HG03571 (cell line): Measurements from ENCODE around the gene NRL.

Experiments
- ATAC-seq: cut with Tn5 transposase; IDR thresholded peaks from one replicate; pipeline ENCODE4 v1.9.1; 2021; ENCODE audit not compliant: unreplicated experiment

NRL gene

DNA sequence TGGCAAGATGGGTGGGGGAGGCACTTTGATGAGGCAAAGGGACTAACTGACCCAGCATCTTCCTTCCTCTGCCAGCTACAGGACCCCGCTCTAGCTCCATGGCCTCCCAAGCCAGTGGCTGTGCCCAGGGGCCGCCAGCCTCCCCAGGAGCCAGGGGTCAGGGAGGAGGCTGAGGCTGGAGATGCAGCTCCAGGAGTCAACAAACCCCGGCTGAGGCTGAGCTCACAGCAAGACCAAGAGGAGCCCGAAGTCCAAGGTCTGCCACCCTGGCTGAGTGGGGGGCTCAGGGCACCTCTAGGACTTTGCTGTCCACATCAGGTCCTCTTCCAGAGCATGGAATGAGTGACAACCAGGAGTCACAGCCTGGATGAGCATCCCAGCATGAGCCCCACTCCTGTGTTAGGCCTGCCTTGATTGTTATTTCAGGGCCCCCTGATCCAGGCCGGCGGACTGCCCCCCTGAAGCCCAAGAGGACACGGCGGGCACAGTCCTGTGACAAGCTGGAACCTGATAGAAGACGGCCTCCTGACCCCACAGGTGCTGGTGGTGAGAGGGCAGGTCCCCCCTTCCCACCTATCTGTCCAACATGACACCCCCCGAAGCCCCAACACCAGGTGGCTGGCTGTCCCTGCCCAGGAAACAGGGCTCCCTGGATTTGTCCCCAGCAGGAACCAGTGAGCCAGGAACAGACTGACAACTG is 45.9 kb downstream of the NRL start:
- no peak for ATAC-seq

DNA sequence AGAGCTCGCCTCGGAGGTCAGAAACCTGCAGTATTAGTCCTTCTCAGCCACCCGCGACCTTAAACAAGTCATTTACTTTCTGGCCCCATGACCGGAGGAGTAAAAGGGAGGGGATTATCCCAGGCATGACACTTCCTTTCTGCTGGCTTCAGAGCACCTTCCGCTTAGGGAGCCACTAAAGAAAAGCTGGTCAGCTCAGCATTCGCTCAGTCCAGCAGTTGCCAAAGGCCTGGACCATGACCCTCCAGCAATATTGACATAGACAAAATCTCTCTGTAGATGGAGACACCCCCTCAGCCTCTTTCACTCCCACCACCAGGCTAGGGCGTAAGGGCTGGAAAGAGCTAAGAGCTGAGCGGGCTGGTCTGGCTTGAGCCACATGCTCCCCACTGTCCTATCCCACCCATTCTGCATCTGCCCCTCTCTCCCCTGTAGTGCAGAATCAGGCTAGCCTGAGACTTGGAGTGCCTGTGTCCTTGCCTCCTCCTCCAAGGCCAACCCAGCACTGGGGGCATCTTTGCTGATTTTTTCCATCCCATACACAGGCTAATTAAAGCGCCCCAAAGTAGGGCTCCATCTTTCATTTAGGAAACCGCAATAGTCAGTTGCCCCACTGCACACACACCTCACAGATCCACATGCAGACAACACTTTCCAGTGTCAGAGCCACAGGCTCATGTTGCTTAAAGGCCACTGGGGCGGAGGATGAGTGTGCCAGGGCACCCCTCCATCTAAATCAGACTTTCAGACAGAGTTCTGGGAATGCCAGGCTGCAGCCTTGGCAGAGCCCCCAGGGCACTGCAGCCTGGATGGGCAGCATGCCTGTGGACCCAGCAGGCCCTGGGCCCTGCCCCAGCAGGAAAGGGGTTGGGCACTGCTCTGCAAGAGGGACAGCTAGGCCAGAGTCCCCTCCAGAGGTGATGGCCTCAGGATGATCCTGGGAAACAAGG is 47.3 kb downstream of the NRL start:
- no peak for ATAC-seq

DNA sequence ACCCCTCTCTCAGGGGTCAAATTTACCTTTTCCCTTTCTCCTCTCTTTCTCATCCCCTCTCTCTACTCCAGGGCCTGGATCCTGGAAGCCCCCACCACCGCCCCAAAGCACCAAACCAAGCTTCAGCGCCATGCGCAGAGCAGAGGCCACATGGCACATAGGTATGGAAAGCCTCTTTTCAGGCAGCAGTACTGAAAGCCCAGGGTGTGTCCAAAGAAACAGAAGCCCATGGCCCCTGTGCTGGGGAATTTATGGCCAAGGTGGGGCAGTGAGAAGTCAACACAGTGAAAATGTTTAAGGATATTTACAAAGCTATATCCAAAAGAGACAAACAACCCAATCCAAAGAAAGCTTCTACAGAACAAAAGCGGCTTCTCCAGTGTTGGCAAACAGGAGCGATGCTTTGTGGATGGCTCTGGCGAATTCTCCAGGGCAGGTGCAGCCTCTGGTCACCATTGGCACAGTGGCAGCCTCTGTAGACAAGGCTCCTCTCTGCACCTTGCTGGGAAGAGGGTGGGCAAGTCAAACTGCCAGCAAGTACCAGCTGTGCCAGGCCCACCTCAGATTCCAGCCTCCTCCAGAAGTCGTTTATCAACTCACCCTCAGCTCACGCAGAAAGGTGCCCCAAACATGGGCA is 48.1 kb downstream of the NRL start:
- no peak for ATAC-seq

DNA sequence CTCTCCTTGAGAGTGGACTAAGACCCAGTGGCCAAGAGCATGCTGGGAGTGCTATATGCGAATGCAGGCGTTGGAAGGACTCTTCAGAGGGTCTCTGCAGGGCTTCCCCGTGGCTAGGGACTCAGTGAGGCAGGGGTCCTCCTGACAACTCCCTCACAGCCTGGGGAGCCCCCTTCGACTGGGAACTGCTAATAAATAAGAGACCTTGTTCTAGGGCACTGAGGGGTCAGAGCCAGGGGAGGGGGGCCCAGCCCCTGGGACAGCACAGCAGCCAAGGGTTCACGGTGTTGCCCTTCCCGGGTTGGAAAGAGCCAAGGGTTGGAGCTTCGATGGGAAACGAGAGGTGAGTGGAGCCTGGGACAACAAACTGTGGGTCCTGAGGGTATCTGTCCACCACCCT is 49.3 kb downstream of the NRL start:
- ATAC-seq: no peak

DNA sequence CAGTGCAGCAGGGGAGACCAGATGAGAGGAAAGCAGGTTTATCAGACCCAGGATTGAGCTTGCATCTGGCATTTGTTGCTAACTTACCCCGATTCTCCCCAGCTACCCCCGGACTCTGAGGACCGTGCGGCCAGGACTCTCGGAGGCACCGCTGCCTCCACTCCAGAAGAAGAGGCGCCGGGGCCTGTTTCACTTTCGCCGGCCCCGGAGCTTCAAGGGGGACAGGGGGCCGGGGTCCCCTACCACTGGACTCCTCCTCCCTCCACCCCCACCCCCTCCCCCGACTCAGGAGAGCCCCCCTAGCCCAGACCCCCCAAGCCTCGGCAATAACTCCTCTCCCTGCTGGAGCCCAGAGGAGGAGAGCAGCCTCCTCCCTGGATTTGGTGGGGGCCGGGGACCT is 49.9 kb downstream of the NRL start:
- ATAC-seq: no peak

DNA sequence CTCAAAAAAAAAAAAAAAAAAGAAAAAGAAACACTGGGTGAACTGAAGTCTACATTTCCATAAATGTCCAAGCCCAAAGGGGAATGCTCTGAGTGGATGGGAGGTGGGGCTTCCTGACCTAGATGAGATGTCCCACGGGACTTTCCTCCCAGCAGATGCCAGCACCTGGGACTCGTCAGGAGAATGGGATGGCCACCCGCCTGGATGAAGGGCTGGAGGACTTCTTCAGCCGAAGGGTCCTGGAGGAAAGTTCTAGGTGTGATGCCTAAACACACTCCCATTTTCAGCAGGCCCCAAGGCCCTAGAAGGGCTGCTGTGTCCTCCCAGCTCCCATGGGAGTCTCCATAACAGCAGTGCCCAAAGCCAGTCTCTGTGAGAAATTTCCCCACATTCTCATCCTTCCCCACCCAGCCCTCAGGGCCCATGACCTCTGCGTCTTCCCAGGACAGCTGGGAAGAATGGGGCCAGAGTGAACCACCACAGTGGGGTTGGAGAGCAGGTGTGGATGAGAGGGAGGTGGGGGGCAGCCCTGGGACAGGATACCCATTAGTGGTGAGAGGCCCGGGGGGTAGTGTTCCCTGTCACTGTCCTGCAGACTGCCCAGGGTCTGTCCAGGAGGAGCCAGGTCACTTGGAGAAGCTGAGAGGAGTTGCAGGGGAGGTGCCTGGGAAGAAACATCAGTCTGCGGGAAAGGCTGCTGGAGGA is 50.5 kb downstream of the NRL start:
- no peak for ATAC-seq

DNA sequence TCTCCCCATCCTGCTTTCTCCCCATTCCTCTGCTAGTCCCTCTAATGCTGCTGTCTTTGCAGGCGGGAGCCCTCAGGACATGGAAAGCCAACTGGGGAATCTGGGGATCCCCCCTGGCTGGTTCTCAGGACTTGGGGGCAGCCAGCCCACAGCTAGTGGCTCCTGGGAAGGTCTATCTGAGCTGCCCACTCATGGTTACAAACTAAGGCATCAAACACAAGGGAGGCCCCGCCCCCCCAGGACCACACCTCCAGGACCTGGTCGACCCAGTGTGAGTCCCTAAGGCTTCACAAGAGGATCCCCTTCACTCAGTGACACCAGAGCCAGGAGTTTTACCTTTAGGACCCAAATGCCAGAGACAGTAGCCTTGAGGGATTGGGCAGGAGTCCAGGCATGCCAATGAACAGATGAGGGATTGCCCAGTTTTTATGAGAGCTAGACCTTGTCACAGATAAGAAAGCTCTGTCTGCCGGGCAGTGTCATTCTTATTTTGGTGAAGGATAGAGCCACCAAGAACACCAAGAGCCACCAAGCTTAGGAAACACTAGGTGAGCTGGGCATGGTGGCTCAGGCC is 51.4 kb downstream of the NRL start:
- no peak for ATAC-seq

DNA sequence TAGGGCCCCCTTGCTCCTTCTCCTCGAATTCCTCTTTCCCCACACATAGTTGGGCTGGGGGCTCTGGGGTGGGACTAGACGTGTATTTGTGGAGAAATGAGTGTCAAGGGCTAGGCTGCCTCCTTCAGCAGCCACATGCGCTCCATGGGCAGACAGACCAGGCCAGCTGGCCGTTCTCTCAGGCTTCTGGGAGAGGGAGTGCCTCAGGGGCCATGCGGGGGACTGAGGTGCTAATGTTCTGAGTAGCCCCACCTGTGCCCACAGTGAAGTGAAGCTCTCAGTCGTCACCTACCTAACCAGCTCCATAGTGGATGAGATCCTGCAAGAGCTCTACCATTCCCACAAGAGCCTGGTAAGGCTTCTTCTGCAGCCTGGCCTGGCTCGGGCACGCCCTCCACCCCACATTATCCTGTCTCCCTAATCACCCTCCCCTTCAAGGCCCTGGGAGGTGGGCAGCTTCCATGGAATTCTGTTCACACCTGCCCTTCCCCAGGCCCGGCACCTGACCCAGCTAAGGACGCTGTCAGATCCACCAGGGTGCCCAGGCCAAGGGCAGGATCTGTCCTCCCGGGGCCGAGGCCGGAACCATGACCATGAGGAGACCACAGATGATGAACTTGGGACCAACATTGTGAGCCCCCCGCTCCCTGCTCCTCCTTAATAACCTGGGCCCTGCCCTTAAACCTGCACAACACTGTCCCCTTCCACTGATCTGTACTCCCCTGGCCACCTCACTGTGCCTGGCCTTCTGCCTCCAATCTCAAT is 52.4 kb downstream of the NRL start:
- no peak for ATAC-seq

DNA sequence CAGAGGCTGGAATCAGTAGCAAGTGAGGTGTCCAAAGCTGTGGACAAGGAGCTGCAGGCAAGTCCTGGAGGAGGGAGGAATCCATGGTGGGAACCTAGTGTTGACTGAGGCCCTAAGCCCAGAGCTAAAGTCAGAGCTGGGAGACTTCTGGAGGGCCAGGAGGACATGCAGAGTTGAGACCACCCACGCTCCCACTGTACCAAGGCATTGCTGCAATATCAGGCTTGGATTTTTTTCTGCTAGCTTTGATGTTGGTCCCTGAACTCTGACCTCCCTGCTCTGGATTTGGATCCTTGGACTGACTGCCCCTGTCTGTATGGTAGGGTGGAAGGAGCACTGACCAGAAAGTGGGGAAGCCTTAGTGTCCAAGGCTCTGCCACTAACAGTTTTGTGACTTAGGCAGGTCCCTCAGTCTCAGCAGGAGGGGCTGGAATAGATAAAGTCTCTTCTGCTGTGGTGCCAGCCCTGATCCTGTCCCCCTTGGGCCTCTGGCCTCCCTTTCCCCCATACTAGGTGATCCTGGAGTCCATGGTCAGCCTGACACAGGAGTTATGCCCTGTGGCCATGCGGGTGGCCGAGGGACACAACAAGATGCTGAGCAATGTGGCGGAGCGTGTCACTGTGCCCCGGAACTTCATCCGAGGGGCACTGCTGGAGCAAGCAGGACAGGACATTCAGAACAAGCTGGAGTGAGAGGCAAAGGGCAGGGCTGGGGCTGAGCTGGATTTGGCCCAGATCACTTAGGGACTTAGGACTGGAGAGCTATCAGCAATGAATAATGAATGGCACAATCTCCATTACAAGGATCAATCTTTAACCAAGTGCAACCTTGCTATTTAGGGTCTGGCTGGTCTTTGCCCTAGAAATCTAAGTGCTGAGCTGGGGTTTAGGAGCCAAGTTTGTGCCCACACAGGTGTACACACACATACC is 53.5 kb downstream of the NRL start:
- ATAC-seq: no peak

DNA sequence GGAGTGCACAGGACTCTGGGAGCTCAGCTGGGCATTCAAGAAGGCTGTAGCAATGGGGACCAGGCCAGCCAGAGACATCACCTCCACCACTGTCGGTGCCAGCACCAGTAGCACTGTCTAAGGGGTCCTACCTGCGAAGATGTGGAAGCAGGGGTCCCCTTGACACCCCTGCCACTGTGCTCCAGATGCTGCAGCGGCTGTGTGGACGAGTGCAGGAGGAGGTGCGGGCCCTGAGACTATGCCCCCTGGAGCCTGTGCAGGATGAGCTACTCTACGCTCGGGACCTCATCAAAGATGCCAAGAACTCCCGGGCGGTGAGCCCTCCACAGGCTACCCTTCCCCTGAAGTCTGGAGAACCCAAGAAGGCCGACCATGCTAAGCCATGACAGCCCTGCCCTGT is 54.3 kb downstream of the NRL start:
- ATAC-seq: no peak

DNA sequence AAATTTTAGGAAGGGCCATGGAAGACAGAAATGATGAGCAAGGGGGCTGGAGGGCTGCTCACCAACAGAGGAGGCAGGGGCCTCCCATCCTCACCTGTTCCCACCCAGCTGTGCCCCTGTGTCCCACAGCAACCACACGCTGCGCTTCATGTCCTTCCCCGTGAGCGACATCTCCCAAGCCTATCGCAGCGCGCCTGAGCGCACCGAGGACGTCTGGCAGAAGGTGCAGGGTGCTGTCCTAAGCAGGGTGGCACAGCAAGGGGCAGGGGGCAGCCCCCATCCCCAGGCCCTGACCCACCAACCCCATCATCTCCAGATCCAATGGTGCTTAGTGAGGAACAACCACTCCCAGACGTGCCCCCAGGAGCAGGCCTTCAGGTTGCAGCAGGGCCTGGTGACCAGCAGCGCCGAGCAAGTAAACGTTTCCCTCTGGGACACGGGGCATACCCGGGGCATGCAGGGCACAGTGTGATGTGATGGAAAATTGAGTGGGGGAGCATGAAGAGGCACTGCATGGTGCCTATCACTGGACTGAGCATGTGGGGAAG is 54.8 kb downstream of the NRL start:
- ATAC-seq: no peak

DNA sequence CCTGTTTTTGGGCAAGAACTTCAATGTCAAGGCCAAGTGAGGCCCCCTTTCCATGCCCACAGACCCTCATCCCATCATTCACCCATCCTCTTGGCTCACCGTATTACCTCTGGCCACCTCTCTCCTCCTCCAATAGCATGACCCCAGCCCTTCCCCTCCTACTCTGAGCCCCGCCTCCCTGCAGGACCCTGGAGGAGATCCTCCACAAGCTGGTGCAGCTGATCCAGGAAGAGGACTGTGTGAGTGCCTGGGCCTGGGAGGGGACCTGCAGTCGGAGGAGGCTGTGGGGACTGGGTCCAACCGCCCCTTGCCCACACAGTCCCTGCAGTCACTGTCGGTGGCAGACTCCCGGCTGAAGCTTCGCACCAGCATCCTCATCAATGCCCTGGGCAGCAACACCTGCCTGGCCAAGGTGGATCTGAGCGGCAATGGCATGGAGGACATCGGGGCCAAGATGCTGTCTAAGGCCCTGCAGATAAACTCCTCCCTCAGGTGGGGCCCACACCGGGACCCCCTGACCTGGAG is 55.7 kb downstream of the NRL start:
- ATAC-seq: no peak

DNA sequence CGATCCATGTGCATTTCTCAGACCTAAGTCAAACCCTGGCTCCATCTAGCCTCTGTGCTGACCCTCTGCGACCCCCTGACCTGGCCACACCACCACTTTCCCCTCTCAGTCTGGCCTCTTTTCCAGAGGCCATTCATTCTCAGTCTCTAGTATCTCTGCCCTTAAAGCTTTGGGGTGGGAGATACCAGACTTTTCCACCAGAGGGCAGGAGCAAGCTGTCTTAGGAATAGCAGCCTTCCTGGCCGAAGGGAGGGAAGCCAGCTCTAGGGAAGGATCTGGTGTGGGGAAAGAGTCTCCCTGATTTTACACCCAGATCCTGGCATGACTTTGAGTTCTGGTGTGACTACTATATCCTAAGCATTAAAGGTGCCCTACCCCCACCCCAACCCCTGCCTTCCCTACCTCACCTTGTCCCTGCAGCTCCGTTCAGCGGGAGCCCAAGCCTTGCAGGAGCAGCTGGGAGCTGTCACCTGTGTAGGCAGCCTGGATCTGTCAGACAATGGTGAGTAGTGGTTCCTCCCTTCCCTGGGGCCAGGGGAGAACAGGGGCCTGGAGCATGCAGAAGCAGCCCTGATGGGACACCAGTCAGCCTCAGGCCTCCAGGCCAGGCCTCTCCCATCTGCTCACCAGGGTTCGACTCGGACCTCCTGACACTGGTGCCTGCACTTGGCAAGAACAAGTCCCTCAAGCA is 56.3 kb downstream of the NRL start:
- ATAC-seq: no peak

DNA sequence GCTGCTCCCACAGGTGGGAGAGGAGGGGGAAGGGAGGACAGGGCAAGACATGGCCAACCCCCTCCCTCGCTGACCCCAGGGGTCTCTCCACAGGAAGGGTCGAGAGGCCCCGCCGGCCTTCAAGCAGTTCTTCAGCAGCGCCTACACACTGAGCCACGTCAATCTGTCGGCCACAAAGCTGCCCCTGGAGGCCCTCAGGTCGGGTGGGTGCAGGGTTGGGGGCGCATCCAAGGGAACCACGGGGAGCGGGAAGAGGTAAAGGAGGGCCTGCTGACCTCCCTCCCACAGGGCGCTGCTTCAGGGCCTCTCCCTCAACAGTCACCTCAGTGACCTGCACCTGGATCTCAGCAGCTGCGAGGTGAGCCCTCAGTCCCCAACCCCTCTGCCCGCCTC is 56.9 kb downstream of the NRL start:
- ATAC-seq: no peak

DNA sequence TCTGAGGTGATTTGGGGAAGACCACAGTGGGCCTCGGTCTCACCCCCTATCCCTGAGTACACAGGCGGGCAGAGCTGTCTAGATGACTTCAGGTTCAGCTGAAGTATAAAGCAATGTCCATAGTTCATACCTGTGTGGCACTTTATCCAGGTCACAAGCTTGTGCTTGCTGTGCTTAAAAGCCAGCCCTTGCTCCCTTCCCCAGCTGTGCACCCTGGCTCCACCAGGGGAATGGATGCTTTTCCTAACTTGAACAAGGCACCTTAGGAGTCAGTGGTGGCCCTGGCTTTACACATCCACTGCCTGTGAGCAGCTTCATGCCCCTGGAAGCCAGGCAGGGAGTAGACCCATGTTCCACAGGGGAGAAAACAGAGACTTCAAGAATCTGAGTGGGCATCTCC is 57.5 kb downstream of the NRL start:
- ATAC-seq: no peak

DNA sequence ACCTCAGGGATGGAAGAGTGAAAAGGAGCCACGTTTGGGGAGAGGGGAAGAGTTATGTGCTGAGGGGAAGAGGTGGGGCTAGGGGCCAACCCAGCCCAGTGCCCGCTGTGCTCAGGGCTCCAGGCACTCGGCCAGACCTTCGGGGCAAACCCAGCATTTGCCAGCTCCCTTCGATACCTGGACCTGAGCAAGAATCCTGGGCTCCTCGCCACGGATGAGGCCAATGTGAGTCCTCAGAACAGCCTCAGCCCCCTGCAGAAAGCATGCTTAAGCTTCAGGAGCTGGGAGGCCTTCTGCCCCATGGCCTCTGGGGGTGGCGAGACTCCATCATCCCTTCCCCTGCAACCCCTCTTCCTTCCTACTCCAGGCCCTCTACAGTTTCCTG is 58.0 kb downstream of the NRL start:
- ATAC-seq: no peak

DNA sequence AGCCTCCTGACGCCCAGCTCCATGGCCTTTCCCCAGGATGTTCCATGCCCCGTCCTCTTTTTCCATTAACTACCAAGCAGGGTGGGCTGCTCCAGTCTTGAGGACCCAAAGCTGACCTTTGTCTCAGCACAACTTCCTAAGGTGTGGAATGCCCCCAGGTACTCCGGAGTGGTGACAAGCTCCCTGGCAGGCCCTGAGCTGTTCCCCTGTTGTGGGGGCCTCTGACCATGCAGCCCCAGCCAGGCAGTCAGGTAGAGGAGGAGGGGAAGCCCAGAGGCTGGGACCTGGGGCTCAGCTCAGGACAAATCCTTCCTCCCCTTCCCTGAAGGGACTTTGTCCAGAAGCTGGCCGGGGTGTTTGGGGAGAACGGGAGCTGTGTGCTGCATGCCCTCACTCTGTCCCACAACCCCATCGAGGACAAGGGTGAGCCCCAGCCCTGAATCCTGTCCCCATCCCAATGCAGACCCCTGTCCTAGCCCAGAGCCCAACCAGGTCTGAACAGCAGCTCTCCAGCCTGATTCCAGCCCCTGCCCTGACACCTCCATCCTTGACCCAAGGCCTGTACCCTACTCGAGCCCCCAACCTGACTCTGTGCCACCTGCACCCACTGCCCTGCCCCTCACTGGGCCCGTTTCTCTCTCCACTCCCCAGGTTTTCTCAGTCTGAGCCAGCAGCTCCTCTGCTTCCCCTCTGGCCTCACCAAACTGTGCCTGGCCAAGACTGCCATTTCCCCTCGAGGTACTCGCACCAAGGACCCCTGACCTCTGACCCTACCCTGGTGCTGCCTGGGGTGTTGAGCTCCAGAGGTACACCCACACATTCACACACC is 58.6 kb downstream of the NRL start:
- no peak for ATAC-seq
